Cerebellar nuclear complex (tissue), 1 donor: Measurements from ENCODE around the gene DNAL1.
"Not testable (repeated sequence)": the region's sequence is repeated elsewhere in the genome, so short reads cannot be mapped to it uniquely, and the experiment has no call there.

Experiments
- DNase-seq, 2 experiments: peaks; one replicate each; lab custom pipeline; 2025; lab: John Stamatoyannopoulos, UW

Gene DNAL1, protein sequence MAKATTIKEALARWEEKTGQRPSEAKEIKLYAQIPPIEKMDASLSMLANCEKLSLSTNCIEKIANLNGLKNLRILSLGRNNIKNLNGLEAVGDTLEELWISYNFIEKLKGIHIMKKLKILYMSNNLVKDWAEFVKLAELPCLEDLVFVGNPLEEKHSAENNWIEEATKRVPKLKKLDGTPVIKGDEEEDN

DNA sequence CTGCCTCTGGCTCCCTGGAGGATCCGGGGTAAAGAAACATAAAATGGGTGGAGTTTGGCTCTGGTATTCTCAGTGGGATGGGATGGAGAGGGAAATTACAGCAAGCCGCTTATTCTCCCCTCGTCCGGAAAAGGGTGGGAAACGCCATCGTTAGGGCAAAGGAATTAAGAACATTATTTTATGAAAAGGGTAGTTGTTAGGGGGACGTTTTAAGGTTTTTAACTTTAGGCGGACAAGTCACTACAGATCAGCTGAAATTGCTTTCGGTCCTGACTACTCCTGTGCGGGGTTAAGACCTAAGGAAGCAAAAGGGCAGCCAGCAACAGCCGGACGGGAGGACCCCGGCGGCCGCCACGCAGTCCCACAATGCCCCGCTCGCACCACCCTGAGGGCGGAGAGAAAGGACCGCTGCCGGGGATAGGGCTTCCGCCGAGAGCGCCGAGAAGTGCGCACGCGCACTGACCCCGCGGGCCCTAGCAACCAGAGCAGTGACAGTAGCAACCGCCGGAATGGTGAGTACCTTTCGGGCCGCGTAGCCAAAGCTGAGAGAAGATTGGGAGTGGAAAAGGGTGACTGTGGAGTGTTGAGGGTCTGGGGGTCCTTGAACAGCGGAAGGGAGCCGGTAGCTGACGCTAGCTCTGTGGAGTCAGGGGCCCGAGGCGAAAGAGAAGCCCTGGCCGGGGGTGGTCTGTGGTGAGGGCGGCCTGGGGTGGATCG, at the start of gene DNAL1:
DNAL1 (plus strand) TSS at position 456 of the 717 bp plus-strand sequence; CDS start at position 510, 54 bp downstream.
- DNase-seq = peak; percentile 43 to 46

DNA sequence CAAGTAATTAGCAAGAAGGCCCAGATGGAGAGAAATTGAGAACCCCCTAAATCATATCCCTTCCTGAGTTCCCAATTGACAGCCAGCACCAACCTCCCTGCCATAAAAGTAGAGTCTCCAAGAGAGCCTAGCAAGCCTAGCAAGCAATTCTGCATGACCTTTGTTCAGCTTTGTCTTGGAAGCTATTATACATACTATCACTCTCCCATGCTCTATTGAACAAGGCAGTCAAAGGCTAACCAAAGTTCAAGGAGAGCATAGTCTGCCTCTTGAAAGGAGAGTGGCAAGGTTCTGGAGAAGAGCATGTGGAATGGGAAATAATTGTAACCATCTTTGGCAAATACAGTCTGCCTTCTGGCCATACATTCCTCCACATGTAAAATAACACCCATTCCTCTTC, 45.3 kb upstream of the DNAL1 start:
- no peak for DNase-seq

DNA sequence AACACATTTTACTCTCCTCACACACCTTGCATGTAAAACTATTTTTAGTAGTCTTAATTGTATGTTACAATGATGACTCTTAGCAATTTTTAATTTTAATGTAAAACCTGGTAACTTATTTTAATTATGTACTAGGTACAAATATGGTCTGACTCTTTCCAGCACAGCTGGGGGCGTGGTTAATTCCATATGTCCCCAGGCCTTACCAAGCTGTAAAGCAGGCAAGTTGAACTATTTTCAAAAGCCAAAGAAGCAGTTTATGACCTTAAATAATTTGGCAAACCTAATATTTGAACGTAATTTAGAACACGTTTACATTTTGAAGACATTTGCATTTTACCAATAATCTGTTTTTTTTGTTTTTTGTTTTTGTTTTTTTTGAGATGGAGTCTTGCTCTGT, 41.8 kb upstream of the DNAL1 start:
- no peak for DNase-seq

DNA sequence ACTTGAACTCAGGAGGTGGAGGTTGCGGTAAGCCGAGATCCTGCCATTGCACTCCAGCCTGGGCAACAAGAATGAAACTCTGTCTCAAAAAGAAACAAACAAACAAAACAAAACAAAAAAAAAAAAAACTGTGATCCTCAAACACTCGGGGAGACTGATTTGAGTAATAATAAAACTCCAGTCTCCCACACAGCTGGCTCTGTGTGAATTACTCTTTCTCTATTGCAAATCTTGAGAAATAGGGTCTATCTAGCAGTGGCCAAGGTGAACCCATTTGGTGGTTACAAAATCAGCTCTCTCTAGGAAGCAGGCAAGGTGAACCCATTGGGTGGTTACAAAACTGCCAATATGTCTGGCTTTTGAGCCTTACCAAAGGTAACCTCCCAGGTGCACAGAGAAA, 38.5 kb upstream of the DNAL1 start:
- DNase-seq = no peak

DNA sequence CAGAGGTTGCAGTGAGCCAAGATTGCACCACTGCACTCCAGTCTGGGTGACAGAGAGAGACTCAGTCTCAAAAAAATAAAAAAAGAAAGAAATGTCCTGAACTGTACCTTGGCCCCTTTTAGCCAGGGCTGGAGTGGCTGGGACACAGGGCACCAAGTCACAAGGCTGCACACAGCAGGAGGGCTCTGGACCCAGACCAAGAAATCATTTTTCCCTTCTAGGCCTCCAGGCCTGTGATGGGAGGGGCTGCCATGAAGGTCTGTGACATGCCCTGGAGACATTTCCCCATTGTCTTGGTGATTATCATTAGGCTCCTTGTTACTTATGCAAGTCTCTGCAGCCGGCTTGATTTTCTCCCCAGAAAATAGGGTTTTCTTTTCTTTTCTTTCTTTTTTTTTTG, 37.5 kb upstream of the DNAL1 start:
- no peak for DNase-seq

DNA sequence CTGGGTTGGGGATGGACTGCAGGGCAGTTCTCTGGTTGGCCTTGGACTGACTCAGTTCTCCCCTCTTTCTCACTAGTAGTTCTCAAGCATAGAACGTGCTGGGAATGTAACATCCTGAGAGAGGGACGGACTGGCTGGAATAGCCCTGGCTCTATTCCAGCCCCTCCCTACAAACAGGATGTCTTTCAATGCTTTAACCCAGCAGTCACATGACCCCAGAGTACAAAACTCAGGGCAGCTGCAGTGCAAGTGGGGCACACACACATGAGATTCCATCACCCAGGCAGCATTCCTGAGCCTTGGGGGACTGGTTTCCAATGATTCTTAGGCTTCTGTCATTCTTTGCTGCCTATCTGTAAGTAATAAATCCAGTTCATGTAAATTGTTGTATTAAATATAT, 34.1 kb upstream of the DNAL1 start:
- no peak for DNase-seq

DNA sequence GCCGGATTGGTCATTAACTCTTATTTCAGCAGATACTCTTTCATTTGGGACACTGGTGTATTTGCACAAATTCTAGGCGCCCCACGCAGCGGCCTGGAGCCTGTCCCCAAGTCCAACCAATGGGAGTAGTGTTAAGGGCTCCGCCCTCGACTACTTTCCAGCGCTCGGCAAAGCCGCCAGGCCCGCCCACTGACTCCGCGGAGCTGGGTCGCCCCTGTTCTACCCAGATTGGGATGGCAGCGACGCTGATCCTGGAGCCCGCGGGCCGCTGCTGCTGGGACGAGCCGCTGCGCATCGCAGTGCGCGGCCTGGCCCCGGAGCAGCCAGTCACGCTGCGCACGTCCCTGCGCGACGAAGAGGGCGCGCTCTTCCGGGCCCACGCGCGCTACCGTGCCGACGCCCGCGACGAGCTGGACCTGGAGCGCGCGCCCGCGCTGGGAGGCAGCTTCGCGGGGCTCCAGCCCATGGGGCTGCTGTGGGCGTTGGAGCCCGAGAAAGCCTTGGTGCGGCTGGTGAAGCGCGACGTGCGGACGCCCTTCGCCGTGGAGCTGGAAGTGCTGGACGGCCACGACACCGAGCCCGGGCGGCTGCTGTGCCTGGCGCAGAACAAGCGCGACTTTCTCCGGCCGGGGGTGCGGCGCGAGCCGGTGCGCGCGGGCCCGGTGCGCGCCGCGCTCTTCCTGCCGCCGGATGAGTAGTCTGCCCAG, 32.3 kb upstream of the DNAL1 start, which contains the start of gene ACOT6:
ACOT6 (plus strand) TSS at position 179 of the 707 bp plus-strand sequence; CDS start at position 234, 55 bp downstream.
- no peak for DNase-seq

DNA sequence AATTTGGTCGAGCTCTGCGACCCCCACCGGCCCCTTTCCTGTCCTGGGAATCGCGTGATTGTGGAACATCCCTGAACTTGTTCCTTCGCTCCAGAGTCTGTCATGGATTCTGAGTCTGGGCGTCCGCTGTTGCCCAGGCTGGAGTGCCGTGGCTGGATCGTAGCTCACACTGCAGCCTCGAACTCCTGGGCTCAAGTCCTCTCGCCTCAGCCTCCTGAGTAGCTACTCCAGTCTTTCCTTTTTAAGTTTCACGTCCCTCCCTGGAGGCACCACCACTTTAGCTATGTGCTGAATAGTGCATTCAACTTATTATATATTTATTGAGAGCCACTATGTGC, 31.8 kb upstream of the DNAL1 start:
- no peak for DNase-seq

DNA sequence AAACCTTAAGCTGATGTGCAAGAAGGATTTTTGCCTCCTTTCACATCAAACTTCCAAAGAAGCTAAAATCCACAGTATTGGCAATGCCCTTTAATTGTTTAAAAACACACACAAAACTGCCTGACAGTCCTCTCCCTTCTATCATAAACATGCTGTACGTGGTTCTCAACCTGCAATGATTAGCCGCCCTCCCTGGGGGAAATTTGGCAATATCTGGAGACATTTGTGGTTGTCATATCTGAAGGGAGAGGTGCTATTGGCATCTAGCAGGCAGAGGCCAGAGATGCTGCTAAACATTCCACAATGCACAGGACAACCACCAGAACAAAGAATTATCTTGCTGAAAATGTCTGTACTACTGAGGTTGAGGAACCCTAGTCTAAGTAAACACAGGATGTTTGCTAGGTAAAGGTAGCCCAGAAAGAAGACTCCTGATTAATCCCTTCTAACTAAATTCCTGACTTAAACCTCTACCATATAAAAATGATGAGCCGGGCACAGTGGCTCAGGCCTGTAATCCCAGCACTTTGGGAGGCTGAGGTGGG, 31.3 kb upstream of the DNAL1 start:
- no peak for DNase-seq

DNA sequence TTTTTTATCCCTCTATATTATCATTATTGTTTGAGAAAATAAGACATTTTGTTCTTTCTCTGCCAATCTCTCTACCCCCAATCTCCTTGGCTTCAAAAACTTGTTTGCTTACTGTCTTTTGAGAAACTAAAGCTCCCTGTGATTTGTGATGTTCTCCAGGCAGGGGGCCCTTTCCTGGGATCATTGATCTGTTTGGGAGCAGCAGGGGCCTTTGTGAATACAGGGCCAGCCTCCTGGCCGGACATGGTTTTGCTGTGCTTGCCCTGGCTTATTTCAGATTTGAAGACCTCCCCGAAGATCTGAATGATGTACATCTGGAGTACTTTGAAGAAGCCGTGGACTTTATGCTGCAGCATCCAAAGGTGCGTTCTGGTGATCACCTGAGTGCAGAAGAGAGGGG, 28.0 kb upstream of the DNAL1 start:
- DNase-seq = no peak

DNA sequence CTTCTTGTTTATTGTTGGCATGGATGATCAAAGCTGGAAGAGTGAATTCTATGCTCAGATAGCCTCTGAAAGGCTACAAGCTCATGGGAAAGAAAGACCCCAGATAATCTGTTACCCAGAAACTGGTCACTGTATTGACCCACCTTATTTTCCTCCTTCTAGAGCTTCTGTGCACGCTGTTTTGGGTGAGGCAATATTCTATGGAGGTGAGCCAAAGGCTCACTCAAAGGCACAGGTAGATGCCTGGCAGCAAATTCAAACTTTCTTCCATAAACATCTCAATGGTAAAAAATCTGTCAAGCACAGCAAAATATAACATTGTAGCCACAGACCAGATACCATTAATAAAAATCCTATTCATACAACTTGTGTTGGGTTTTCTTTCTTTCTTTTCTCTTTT, 25.3 kb upstream of the DNAL1 start:
- DNase-seq = no peak

DNA sequence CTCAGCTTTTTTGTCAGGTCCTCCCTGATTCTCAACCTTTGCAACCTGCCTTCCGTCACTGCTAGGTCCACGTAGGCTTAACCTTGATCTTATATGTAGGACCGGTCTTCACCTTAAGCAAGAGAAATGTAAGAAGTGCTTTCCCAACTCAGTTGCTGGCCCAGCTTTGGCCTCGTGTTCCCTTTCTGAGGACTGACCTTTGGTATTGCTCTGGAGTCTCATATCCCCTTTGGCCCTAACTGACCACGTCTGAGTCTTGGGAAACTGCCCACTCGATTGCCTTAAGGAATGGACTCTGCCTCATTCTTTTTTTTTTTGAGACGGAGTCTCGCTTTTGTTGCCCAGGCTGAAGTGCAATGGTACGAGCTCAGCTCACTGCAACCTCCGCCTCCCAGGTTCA, 24.5 kb upstream of the DNAL1 start:
- no peak for DNase-seq

DNA sequence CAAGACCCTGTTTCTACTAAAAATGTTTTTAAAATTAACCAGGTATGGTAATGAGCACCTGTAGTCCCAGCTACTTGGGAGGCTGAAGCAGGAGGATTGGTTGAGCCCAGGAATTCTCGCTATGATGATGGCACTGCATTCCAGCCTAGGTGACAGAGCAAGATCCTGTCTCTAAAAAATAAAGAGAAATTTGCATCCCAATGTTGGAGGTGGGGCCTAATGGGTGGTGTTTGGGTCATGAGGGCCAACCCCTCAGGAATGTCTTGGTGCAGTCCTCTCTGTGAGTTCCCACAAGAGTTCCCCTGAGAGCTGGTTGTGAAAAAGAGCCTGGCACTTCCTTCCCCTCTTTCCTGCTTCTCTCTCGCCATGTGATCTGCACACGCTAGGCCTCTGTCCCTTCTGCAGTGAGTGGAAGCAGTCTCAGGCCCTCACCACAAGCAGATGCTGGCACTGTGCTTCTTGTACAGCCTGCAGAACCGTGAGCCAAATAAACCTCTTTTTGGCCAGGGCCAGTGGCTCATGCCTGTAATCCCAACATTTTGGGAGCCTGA, 21.2 kb upstream of the DNAL1 start:
- DNase-seq = no peak

DNA sequence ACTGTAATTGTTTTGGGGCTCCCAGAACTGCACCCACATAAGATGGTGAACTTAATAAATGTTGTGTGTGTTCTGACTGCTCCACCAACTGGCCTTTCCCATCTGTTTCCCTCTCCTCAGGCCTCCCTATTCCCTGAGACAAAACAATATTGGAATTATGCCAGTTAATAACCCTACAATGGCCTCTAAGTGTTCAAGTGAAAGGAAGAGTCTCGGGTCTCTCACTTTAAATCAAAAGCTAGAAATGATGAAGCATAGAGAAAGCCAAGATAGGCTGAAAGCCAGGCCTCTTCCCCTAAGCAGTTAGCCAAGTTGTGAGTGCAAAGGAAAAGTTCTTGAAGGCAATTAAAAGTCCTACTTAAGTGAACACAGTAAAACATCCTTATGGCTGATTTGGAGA, 19.1 kb upstream of the DNAL1 start:
- DNase-seq = no peak

DNA sequence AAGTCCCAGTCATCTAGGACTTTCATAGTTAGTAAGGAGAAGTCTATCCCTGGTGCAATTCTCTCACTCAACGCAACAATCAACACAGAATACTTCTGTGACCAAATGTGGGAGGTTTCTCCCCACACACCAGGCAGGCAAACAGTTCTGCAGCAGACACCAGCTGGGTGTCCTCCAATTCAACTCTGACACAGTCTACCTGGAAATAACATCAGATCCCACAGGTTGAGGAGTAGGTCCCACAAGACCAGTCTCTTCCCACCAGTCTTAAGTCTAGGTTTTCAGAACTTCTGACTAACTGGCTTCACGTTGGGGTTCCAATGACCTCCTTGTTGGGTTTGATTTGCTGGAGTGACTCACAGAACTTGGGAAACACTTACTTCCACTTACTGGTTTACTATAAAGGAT, 17.6 kb upstream of the DNAL1 start:
- DNase-seq = no peak

DNA sequence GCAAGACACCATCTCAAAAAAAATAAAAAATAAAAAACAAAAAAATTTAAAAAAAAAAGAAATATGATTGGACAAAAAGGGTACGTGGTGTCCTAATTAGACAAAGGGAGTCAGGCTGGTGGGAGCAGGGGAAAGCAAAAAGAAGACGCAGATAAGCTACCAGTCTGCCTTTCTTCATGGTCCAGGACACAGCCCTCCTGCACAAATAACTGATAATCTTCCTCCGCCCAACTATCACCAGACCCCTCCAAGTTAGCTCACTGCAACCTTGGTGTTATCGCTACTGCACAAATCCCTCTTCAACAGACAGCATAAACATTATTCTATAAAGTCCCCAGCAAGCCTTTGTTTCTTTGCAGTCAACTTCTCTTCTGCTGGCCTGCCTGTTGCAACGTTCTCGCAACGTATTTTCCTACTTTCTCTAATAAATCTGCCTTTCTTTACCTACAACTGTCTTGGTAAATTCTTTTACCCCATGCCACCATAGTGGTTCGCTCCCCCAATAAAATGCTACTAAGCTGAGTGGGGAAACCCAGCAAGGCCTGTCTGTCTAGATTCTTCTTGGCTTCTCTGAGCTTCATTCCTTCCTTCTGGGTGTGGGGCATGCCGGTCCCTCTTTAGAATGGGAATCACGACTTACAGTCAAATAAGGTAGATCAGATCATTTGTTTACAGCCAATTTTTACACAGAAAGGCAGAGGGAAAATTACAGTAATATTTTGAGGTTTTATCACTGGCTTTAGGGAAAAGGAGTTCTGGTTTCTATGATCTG, 14.6 kb upstream of the DNAL1 start:
- no peak for DNase-seq

DNA sequence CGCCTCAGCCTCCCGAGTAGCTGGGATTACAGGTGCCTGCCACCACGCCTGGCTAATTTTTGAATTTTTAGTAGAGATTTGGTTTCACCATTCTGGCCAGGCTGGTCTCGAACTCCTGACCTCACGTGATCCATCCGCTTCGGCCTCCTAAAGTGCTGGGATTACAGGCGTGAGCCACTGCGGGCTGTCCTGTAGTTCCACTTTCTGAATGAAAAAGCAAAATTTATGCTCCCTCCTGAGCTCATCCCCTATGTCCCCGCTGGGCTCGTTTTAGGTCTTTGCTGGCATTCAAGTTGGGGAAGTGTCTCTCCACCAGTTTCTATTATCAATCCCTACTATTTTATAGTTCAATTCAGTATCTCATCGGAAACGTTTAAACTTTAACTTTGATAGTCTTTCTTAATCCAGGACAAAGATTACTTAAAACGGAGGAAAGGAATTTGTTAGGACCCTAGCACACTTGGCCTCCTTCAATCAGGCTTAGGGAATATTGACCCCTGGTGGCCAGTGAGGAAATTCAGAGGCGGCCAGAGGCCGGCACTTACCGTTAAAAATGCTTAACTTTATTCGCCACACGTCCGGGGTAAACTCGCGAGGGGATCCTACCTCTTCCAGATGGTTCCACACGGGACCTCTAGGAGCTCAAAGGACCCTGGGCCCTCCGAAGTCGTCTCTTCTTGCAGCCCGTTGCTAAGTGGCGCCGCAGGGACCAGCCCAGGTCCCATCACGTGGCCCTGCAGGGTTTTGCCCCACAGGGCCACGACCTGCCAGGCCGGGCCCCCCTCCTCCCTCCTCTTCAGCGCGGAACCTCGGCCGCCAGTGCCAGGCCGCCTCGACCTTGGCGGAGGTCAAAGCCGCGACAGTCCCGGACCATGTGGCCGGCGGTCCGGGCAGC, 11.4 kb upstream of the DNAL1 start:
- peak in 1 of 2 experiments; percentile 38 for DNase-seq

DNA sequence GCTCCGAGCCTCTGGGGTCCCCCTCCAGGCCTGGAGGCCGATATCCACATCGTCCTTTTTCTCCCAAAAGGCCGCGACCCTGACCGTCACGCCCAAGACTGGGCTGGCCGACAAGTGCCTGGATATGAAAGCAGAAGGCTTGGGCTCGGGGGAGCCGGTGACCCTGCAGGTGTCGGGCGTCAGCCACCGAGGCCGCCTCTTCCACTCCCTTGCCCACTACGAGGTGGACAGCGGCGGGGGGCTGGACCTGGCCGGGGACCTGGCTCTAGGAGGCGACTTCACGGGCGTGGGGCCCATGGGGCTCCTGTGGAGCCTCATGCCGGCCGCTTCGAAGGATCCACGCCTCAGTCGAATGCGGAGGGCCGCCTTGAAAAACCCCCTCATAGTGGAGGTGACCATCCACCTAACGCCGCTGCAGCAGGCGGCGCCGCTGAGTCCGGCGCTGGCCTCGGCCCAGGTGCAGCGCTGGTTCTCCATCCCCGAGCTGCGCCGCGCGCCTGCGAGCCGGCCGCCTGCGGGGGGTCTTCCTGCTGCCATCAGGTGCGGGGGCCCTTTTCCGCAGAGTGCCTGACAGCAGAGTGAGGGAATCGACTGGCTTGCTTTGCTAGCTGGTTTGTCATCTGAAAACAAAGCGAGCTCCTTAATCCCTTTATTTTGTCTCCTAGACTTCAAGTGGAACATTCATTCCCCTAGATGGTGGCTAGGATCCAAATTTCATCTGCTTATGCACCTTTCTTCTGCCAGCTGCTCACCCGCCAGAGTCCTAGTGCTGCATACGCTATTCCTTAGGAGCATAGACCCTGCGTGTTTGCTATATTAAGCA, 10.6 kb upstream of the DNAL1 start:
- DNase-seq = peak in 1 of 2 experiments; percentile 16

DNA sequence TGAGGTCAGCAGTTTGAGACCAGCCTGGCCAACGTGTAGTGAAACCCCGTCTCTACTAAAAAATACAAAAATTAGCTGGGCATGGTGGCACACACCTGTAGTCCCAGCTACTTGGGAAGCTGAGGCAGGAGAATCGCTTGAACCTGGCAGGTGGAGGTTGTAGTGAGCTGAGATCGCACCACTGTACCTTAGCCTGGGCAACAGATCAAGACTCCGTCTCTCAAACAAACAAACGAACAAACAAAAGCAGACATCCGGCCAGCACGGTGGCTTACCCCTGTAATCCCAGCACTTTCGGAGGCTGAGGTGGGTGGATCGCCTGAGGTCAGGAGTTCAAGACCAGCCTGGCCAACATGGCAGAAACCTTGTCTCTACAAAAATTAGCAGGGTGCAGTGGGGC, 8.4 kb upstream of the DNAL1 start:
- not testable (repeated sequence) for DNase-seq

DNA sequence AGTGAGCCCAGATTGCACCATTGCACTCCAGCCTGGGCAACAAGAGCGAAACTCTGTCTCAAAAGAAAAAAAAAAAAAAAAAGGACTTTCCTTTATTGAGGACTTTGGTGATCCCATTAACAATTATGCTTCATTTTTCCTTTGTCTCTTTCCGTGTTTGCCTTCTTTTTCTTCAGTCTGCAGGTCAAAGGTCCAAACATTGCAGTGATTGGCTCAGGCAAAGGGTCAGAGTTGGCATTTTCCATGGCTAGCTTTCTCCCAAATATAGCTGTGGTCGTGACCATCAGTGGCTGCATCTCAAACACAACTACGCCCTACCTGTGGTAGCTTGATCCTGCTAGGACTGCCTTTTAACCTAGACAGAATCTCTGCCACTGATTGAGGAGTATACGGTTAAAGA, 7.0 kb upstream of the DNAL1 start:
- DNase-seq = no peak
